A673 (cell line): ENCODE data around the gene IAH1.

Experiments
- EZH2 ChIP-seq: fragments of 200-600 bp; sonication (generic); IDR thresholded peaks from 2 replicates; pipeline ENCODE4 v1.6.1; 2017; ENCODE audit warnings: borderline replicate concordance, low read depth, mild to moderate bottlenecking, mixed read lengths, antibody characterized with exemption, low read length; ENCODE audit not compliant: poor library complexity, severe bottlenecking
- TF ChIP-seq, protein P1 (sequence below): fragments of 300-800, 200-600 bp; sonication (generic); conservative IDR thresholded peaks from 2 replicates; pipeline ENCODE4 v1.5.1; 2017; ENCODE audit warnings: low read depth, mild to moderate bottlenecking, antibody characterized with exemption, low read length, moderate library complexity, mixed read lengths

DNA sequence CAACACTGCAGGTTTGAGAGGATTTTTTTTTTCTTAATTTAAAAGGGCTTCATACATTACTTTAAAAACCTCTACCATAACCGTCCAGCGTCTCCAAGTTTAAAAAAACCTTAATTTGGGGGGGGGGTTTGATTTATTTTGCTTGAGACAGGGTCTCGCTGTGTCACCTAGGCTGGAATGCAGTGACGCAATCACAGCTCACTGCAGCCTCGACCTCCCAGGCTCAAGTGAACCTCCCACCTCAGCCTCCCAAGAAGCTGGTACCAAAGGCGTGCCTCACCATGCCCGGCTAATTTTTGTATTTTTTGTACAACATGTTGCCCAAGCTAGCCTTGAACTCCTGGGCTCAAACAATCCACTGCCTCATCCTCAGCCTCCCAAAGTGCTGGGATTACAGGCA is 44.4 kb downstream of the IAH1 start:
- TF ChIP-seq, protein P1, sequence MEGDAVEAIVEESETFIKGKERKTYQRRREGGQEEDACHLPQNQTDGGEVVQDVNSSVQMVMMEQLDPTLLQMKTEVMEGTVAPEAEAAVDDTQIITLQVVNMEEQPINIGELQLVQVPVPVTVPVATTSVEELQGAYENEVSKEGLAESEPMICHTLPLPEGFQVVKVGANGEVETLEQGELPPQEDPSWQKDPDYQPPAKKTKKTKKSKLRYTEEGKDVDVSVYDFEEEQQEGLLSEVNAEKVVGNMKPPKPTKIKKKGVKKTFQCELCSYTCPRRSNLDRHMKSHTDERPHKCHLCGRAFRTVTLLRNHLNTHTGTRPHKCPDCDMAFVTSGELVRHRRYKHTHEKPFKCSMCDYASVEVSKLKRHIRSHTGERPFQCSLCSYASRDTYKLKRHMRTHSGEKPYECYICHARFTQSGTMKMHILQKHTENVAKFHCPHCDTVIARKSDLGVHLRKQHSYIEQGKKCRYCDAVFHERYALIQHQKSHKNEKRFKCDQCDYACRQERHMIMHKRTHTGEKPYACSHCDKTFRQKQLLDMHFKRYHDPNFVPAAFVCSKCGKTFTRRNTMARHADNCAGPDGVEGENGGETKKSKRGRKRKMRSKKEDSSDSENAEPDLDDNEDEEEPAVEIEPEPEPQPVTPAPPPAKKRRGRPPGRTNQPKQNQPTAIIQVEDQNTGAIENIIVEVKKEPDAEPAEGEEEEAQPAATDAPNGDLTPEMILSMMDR: no peak
- no peak for TF ChIP-seq EZH2
